NCI-H510A treated with DMSO at 0.1 percent for 48 hours (cell line): ENCODE measurements around the gene F7.
"Not testable (repeated sequence)": the region's sequence is repeated elsewhere in the genome, so short reads cannot be mapped to it uniquely, and the experiment has no call there.

Source experiments
- DNase-seq: peaks from one replicate; lab custom pipeline; 2025; lab: John Stamatoyannopoulos, UW

The F7 gene

DNA sequence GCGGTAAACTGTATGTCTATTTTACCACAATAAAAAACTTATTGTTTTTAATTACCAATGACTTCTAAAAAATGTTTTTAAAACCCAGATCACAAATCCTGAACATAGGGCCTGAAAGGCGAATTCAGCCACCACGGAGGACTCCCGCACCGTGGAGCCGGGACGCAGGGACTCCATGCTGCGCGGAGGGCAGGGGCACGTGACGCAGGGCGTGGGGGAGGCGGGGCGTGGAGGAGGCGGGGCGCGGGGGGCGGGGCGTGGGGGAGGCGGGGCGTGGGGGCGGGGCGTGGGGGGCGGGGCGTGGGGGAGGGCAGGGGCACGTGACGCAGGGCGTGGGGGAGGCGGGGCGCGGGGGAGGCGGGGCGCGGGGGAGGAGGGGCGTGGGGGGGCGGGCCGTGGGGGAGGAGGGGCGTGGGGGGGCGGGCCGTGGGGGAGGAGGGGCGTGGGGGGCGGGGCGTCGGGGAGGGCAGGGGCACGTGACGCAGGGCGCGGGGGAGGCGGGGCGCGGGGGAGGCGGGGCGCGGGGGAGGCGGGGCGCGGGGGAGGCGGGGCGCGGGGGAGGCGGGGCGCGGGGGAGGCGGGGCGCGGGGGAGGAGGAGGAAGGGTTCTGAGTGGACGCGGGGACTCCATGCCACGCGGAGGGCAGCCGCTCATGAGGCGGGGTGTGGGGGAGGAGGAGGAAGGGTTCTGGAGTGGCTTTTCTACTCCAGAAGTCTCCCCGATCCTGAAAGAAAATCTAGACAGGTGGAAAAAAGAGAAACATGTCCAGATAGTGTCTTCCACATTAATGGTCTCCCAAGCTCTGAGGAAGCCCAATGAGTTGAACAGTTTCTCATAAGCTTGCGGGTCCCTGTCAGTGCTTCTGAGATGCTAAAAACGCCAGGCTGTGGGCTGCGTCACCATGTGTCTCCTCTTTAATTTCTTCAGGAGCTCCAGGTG lies 48.5 kb downstream of the F7 start:
- DNase-seq = no peak

DNA sequence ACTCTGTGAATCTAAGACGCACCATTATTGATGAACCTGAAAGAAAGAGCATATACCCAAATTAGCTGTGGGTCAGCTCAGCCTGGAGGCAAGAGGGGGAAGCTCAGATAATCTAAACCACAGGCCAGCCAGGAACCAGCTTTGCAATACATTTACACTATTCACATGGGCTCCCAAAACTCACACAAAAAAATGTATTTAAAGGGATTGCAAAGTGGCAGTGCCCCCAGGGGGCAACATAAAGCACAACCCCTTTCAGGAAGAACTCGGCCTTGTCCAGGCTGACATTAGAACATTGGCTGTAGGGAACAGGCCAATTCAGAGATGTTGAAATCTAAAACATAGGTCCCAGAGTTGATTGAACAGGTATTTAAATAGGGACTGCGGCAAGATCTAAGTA lies 49.6 kb downstream of the F7 start:
- DNase-seq = no peak

DNA sequence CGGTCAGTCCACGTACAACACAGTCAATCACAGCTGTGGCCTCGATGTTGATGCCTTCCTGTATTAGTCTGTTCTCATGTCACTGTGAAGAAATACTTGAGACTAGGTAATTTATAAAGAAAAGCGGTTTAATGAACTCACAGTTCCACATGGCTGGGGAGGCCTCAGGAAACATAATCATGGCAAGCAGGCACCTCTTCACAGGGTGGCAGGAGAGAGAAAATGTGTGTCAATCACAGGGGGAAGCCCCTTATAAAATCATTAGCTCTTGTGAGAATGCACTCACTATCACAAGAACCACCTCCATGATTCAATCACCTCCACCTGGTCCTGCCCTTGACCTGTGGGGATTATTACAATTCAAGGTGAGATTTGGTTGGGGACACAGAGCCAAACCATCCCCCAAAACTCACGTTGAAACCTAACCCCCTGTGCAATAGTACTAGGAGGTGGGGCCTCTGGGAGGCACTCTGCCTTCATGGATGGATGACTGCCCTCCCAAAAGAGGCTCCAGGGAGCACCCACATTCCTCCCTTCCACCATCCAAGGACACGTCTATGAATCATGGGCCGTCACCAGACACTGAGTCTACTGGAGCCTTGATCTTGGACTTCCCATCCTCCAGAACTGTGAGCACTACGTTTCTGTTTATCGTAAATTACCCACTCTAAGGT lies 50.5 kb downstream of the F7 start:
- DNase-seq = no peak

DNA sequence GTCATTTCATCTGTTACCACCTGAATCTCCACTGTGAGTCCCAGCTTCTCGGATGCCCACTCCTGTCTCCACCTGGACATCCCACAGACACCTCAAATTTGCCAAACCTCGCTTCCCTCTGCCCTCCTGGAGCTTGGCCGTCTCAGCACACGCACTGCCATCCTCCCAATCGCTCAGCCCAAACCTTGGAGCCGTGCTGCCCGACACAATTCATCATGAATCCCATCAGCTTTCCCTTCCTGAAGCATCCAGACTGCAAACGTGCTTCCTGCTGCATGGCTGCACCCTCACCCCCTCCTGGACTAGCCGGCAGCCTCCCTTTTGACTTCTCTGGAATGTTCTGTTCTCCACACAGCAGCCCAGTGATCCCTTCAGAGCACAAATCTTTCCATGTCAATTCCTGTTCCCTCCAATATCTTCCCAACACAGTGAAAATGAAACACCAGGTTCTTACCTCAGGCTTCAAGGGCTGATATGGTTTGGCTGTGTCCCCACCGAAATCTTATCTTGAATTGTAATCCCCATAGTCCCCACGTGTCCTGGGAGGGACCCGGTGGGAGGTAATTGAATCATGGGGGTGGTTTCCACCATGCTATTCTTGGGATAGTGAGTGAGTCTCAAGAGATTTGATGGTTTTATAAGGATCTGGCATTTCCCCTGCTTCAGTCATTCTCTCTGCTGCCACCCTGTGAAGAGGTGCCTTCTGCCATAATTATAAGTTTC lies 51.8 kb downstream of the F7 start:
- DNase-seq = no peak

DNA sequence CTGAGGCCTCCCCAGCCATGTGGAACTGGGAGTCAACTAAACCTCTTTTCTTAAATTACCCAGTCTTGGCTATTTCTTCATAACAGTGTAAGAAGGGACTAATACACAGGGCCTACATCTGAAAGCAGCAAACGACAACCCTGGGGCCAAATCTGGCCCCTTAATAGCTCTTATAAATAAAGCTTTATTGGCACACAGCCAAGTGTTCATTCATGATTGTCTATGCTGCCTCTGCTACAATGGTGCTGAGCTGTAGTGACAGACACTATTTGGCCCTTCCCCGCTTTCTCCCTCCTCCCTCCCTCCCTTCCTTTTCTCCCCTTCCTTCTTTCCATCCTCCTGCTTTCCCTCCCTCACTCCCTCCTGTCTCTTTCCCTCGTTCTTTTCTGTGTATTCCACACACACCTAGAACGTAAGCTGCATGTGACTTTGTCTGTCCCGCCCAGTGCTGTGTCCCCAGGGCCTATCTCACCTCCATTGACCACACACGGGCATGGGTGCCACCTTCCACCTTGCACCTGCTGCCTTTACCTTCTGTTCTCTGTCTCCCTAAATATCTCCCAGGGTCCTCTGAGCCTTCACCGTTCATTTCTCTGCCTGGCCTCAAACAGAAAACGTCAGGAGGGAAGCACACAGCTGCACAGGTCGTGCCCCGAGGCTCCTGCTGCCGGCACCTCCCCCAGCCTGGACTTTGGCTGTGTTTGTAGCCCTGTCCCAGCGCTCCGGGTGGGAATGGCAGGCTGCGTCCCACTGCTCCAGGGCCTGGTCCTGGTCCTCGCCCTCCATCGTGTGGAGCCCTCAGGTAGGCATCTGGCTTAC lies 52.5 kb downstream of the F7 start, which contains the start of gene PROZ:
PROZ (plus strand) TSS at position 720 of the 819 bp plus-strand sequence; CDS start at position 733, 13 bp downstream.
- no peak for DNase-seq

DNA sequence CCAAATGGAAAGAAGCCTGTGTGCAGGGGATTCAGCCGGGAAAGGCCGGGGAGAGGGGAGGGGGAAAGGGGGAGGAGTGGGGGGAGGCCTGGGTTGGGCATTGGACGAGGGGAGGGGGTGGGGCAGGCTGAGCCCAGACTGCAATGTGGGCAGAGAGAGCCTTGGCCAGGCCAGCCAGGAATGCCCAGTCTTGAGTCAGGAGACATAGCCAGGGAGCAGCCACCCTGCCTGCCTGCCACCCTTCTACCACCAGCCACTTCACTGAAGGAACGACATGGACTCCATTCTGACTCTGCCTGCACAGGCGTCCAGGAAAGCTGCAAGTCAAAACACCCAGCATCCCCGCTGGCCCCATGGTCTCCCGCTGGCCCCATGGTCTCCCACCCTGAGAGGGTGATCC lies 53.4 kb downstream of the F7 start:
- DNase-seq = no peak

DNA sequence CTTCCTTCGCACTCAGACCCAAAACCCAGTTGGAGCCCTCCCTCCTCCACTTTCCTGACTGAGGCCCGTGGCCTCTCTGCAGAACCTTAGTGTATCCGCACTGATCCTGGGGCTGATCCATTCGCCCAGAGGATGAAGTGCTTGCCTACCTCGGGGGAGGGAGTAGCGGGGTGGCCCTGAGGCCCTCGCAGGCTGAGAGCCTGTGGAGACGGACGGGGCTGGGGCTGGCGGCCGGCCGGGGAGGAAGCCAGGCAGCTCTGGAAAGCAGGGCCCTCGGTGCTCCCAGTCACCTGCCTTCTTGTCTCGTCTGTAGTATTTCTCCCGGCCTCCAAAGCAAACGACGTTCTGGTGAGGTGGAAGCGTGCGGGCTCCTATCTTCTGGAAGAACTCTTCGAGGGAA lies 54.1 kb downstream of the F7 start:
- DNase-seq = no peak

DNA sequence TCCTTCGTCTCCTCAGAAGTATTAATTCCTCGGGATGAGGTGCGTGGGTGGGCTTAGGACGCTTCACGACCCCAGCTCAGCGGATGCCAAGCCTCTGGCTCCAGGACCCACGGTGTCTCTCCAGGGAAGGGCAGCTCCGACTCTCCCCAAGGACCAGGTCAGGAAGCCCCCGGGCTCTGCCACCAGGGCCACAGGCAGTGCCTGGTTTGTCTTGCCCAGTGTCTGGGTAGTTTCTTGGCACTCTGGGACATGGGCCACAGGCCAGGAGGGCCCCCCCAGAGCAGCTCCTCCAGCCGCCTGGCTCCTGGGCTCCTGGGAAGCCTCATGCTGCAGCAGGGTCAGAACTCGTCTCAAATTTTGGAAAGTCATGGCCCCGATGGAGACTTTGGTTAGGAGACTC lies 55.4 kb downstream of the F7 start:
- no peak for DNase-seq

DNA sequence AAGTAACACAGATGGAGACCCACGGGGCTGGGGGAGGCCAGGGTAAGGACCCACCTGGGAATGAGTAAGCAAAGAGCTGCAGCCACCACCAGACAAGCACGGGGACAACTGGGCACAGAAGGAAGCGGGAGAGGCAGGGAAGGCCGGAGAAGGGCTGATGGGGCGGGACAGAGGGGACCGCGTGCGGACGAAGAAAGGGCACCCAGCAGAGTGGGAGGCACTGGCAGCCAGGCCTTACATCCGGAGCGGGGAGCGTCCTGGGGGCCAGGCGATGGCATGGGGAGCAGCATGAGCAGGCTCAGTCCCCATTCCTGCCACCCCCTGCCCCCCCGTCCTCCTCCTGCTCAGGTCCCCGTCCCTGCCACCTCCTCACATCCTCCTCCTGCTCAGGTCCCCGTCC lies 55.8 kb downstream of the F7 start:
- no peak for DNase-seq

DNA sequence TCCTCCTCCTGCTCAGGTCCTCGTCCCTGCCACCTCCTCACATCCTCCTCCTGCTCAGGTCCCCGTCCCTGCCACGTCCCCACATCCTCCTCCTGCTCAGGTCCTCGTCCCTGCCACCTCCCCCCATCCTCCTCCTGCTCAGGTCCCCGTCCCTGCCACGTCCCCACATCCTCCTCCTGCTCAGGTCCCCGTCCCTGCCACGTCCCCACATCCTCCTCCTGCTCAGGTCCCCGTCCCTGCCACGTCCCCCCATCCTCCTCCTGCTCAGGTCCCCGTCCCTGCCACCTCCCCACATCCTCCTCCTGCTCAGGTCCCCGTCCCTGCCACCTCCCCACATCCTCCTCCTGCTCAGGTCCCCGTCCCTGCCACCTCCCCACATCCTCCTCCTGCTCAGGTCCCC lies 56.4 kb downstream of the F7 start:
- not testable (repeated sequence) for DNase-seq

DNA sequence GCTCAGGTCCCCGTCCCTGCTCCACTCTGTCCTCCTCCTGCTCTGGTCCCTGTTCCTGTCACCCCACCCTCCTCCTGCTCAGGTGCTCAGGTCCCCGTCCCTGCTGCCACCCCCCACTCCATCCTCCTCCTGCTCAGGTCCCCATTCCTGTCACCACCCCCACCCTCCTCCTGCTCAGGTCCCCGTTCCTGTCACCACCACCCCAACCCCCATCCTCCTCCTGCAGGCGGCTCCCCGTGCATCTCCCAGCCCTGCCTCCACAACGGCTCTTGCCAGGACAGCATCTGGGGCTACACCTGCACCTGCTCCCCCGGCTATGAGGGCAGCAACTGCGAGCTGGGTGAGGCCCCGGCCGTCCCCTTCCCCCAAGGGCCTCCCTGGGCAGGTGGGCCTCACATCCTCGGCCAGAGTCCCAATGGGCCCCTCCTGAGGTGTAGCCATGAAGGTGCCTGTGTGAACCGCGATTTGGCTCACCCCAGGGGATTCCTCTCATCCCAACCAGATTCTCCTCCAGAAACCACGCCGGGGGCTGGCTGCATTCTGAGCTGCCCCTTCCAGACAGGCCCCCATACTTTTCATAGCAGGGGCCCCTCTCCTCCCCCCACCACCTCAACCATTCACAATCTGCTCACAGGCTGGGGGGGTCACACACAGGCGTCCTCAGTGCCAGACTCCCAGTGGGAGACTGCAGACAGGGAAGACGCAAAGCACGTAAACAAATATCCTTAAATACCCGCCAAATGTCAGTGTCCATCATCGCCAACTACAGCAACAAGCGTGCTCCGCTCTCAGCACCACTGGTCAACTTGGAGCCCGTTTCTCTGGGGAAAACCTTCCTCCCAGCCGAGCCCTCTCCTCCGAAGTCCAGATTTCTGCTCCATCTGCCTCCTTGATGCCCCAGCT lies 57.4 kb downstream of the F7 start:
- DNase-seq = no peak

DNA sequence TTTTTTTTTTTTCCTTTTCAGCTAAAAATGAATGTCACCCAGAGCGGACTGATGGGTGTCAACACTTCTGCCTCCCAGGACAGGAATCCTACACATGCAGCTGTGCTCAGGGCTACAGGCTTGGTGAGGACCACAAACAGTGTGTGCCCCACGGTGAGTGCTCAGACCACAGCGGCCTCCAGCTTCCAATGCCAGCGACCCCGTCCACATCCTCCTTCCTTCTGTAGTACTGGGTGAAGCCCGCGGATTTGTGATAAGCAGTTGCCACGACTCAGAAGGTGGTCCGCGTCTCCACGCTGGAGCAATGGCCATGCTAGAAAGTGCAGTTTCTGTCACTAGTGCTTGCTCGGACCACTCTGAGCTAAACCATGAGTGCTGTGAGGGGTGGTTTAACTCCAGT lies 58.9 kb downstream of the F7 start:
- DNase-seq = no peak

DNA sequence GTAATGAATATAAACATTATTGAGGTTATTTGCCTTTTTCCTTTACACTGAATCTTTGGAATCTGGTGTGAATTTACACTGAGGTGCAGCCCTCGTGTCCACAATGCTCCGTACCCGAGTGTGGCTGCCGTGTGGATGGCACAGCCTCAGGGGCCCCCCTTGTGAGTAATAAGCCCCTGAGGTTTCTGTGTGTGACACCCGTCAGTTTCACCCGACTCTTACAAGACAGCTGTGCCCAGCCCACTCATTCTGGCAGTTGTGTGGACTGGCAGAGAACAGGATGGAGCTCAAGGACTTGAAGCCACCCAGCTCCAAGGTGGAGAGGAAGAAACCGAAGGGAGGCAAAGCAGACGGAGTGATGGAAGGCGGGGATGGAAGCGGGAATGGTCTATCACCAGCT lies 60.7 kb downstream of the F7 start:
- no peak for DNase-seq

DNA sequence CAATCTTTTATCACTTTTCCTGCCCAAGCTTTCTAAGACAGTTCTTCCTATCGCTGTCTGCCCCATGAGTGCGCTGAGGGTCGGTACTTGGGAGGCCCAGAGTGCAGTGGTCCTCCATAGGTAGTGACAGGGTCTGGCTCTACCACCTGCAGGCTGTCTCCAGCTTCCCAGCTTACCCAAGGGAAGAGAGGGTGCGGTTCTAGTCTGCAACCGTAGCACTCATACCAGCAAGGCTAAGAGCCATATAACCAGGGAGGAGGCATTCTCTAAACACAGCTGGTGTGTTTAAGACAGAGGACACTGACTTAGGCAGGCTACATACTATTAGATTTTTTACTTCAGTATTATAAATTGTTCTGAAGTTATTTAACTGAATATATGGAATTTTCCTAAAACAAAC lies 61.1 kb downstream of the F7 start:
- DNase-seq = no peak

DNA sequence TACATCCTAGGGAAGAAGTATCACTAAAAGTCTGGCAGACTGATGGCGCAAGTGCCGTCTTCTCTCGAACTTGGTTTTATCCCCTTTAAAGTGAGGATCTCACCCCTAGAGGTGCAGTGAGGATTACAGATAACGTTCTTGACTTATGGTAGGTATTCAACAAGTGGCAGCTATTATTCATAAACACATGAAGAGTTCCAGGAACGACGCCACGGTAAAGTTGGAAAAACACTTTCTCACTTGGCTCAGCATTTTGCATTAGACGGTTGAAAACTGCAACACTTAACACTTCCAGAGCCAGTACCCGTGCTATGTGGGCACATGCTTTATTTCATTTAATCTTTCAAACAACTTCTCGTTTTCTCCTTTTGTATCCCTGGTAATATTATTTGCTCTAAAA lies 61.6 kb downstream of the F7 start:
- no peak for DNase-seq

DNA sequence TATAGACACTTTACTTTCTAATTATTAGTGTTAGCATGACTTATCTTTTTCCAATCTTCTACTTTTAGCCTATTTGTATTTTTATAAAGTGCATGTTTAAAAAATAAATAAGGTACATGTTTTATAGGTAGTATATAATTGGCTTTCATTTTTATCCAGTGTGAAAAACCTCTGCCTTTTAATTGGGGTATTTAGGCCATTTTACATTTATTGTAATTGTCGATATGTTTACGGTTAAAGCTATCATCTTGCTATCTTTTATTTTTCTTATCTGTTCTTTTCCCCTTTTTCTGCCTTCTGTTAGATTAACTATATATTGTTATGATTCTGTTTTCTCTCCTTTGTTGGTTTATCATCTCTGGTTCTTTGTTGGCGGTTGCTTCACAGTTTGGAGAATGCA lies 62.0 kb downstream of the F7 start:
- DNase-seq = no peak

DNA sequence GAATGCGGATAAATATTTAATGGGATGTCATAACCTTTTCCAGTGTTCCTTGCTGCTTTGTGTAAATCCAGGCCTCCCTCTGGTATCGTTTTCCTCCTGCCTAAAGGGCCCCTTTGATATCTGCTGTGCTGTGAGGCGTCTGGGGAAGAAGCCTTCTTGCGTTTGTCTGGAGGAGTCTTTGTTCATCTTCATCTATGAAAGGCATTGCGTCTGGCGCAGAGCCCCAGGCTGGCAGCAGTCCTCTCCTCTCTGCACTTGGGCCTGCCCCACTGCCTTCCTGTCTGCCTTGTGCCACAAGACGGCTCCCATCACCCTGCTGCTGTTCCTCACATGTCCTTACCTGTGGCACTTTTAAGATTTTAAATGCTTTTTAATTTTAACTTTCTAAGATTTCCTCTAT lies 62.6 kb downstream of the F7 start:
- DNase-seq = no peak

DNA sequence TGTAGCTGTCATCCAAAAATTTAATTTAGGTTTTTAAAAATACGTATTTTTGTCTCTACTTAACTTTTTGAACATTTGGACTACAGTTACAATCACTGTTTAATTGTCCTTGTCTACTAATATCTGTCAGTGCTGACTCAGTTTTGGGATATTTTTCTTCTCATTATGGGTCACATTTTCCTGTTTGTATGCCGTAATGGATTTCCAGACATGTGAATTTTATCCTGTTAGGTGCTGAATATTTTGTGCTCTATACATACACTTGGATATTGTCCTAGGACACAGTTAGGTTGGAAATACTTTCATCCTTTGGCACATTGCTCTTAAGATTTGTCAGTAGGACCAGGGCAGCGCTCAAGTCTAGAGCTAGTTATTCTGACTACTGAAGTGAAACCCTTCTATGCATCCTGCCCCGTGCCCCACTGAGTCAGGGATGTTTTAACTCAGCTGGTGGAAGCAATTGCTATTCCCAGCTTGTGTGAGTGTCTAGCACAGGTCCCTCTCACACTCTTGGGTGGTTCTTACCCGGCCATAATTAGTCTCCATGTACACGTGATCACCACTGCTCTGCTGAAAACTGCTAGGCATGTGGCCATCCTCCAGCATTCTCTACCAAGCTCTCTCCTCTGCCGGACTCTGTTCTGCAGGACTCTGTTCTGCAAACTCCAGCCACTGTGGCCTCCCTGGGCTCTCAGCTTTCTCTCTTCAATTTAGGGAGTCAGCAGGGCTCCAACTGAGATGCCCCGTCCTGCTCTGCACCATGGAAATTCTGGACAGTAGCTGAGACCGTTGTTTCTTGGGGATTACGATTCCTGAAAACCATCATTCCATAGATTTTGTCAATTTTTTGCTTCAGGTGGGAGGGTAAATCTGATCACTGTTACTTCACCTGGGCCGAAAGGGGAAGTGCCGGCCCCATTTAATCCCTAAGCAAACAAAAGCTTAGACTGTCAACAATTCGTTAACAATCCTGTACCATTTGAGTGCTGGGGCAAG lies 64.0 kb downstream of the F7 start:
- DNase-seq = peak; percentile 77
